Gastroesophageal sphincter (tissue), 4 donors: ENCODE data around the gene SELENOW. TPM values are rescaled to one million over a fixed set of nuclear protein-coding genes. Genes with fewer than 3 reads are reported as not detected.
"Not testable (repeated sequence)": the region's sequence is repeated elsewhere in the genome, so short reads cannot be mapped to it uniquely, and the experiment has no call there.

Experiments
- ATAC-seq: fragments of 150-250 bp; one replicate; pipeline ENCODE4 v1.9.1; 2016; ENCODE audit warnings: mild to moderate bottlenecking, moderate library complexity
- H3K27ac ChIP-seq, 4 donors: fragments of 200-600 bp; sonication (generic) in 3 of 4; 1 replicate in 3 of 4; 2 replicates in 1 of 4; pipeline ENCODE4 v1.5.1; 2016 to 2019
- H3K27me3 ChIP-seq: fragments of 200-600 bp; sonication (generic); one replicate; pipeline ENCODE4 v1.5.1; 2019
- H3K36me3 ChIP-seq, 2 donors: fragments of 200-600 bp; sonication (generic); one replicate each; pipeline ENCODE4 v1.5.1; 2019; ENCODE audit warnings: control low read depth in 1 of 2
- H3K4me1 ChIP-seq, 3 donors: fragments of 200-600 bp; sonication (generic); 1 replicate in 2 of 3; 2 replicates in 1 of 3; pipeline ENCODE4 v1.5.1; 2016 to 2019; ENCODE audit warnings: control low read depth in 2 of 3
- H3K4me3 ChIP-seq, 2 donors: fragments of 200-600 bp; sonication (generic); one replicate each; pipeline ENCODE4 v1.5.1; 2019; ENCODE audit warnings: mild to moderate bottlenecking in 1 of 2, moderate library complexity in 1 of 2
- H3K9me3 ChIP-seq, 3 donors: fragments of 200-600 bp; sonication (generic); one replicate each; pipeline ENCODE4 v1.5.1; 2017 to 2019; ENCODE audit warnings: control low read depth in 2 of 3
- CTCF ChIP-seq, 4 experiments: fragments of 200-600 bp in 2 of 4; fragments of 450-650 bp in 2 of 4; sonication (generic) in 1 of 4; IDR thresholded peaks; one replicate each; pipeline ENCODE4 v1.5.1; 2017 to 2019; ENCODE audit warnings: antibody characterized with exemption in 4 of 4, mild to moderate bottlenecking in 2 of 4, moderate library complexity in 2 of 4
- EP300 ChIP-seq: sonication (generic); formaldehyde crosslinking; IDR thresholded peaks from one replicate; pipeline ENCODE4 v1.6.1; 2017; ENCODE audit warnings: antibody characterized with exemption, mild to moderate bottlenecking
- POLR2A ChIP-seq, 2 donors: fragments of 450-650 bp; IDR thresholded peaks; one replicate each; pipeline ENCODE4 v1.6.1; 2017; ENCODE audit warnings: antibody characterized with exemption in 2 of 2, mild to moderate bottlenecking in 2 of 2, moderate library complexity in 1 of 2
- POLR2AphosphoS5 ChIP-seq: sonication (generic); formaldehyde crosslinking; IDR thresholded peaks from one replicate; pipeline ENCODE4 v1.6.1; 2017; ENCODE audit warnings: antibody characterized with exemption
- WGBS, 2 donors: methylation state at CpG; one replicate each; pipeline ENCODE4 v1.1.5; 2018; ENCODE audit warnings: low coverage in 1 of 2; 5-methylcytosine and 5-hydroxymethylcytosine counted together
- total RNA-seq, 4 donors: library from RNA; depleted of rRNA; stranded (reverse); fragments of >200 nt; gene quantifications; one replicate each; pipeline ENCODE4 v1.1.0, GENCODE V29; 2016

The SELENOW gene
- total RNA-seq, 4 donors from 2014 or later, result 1,196 to 1,646 (median 1,370) TPM

- peaks cover 0 to 99% of the 10 kb centered on the region in 2 donors for H3K36me3 ChIP-seq
- 50 to 55% methylated on average over 2 of the region's 4 CpGs for WGBS, 2 donors
- H3K4me1 ChIP-seq, result peaks cover 0 to 43% (median 10%) of the 10 kb centered on the region in 3 donors
- no peaks in the 10 kb centered on the region for H3K9me3 ChIP-seq
- no peaks in the 10 kb centered on the region for H3K27me3 ChIP-seq
- H3K4me3 ChIP-seq, result no peak overlapping the region
- ATAC-seq, result peak; percentile 13
- TF ChIP-seq POLR2A (IDR thresholded peaks at IDR 0.05) (no peak), CTCF (IDR thresholded peaks at IDR 0.05) (no peak), POLR2AphosphoS5 (no peak), EP300 (no peak)
- H3K27ac ChIP-seq, result peak overlapping the region in 2 of 4 donors; percentile 42 to 57
These were observed 43.4 kb upstream of the SELENOW start for GRCh38 chr19:47735131-47735530.

- no peak for ATAC-seq
- H3K9me3 ChIP-seq, result no peaks in the 10 kb centered on the region
- no peak overlapping the region for H3K4me3 ChIP-seq
- H3K4me1 ChIP-seq, result peaks cover 0 to 38% (median 14%) of the 10 kb centered on the region in 3 donors
- no peaks in the 10 kb centered on the region for H3K27me3 ChIP-seq
- H3K36me3 ChIP-seq, result peaks cover 0 to 61% of the 10 kb centered on the region in 2 donors
- 77 to 83% methylated on average over 10 to 15 of the region's 48 CpGs for whole genome bisulfite sequencing, 2 donors
- TF ChIP-seq CTCF (IDR thresholded peaks at IDR 0.05) (no peak), POLR2A (IDR thresholded peaks at IDR 0.05) (no peak), EP300 (no peak), POLR2AphosphoS5 (no peak)
- peak overlapping the region in 3 of 4 donors; percentile 94 to 98 (median 98) for H3K27ac ChIP-seq
These were observed 37.5 kb upstream of the SELENOW start for GRCh38 chr19:47740866-47741519.

GRCh38 chr19:47741544-47742140, 36.9 kb upstream of the SELENOW start:
- no peak for ATAC-seq
- 61 to 76% methylated on average over 2 to 14 of the region's 15 CpGs for WGBS, 2 donors
- Histone ChIP-seq H3K36me3 (peaks cover 0 to 56% of the 10 kb centered on the region in 2 donors), H3K9me3 (no peaks in the 10 kb centered on the region), H3K27ac (peak overlapping the region; percentile 94 to 98 (median 97)), H3K4me1 (peaks cover 0 to 44% (median 20%) of the 10 kb centered on the region in 3 donors), H3K4me3 (no peak overlapping the region), H3K27me3 (no peaks in the 10 kb centered on the region)
- TF ChIP-seq CTCF (IDR thresholded peaks at IDR 0.05) (no peak), POLR2A (IDR thresholded peaks at IDR 0.05) (no peak), EP300 (no peak), POLR2AphosphoS5 (no peak)

- Histone ChIP-seq H3K27ac (peak overlapping the region; percentile 94 to 98 (median 97)), H3K9me3 (no peaks in the 10 kb centered on the region), H3K27me3 (no peaks in the 10 kb centered on the region), H3K4me3 (peak overlapping the region in 1 of 2 donors; percentile 45), H3K4me1 (peaks cover 0 to 53% (median 25%) of the 10 kb centered on the region in 3 donors), H3K36me3 (peaks cover 0 to 56% of the 10 kb centered on the region in 2 donors)
- ATAC-seq, result no peak
- no peak for TF ChIP-seq POLR2AphosphoS5
- 10% methylated on average over 3 of the region's 13 CpGs; no CpG with 5 or more reads in 1 of the 2 donors for WGBS, 2 donors
These were observed 35.9 kb upstream of the SELENOW start for GRCh38 chr19:47742634-47743033.

- H3K4me3 ChIP-seq, result peak within 1 kb of the TSS; percentile 65 to 67
- peaks cover 0 to 56% of the 10 kb centered on the region in 2 donors for H3K36me3 ChIP-seq
- TF ChIP-seq POLR2A (IDR thresholded peaks at IDR 0.05) (peak; percentile 69 to 80), EP300 (no peak), CTCF (IDR thresholded peaks at IDR 0.05) (peak in 3 of 4 experiments; percentile 23 to 48 (median 30)), POLR2AphosphoS5 (peak; percentile 98)
- WGBS, 2 donors, result 8% methylated on average over 13 to 18 of the region's 53 CpGs
- no peaks in the 10 kb centered on the region for H3K27me3 ChIP-seq
- no peaks in the 10 kb centered on the region for H3K9me3 ChIP-seq
- peak within 1 kb of the TSS; percentile 64 to 98 (median 96) for H3K27ac ChIP-seq
- peak; percentile 66 for ATAC-seq
- H3K4me1 ChIP-seq, result peaks cover 0 to 78% (median 25%) of the 10 kb centered on the region in 3 donors
These were observed 33.2 kb upstream of the SELENOW start, which contains the start of gene NOP53 for GRCh38 chr19:47745010-47745901. NOP53 (plus strand) TSS chr19:47745546; CDS start chr19:47745560, 14 bp downstream.

- H3K9me3 ChIP-seq, ATAC-seq, H3K27me3 ChIP-seq: not testable (repeated sequence)
- H3K36me3 ChIP-seq, result peaks cover 0 to 56% of the 10 kb centered on the region in 2 donors
- H3K27ac ChIP-seq, result peak overlapping the region in 2 of 4 donors; percentile 94 to 98
- H3K4me3 ChIP-seq, result peak overlapping the region; percentile 65 to 67
- H3K4me1 ChIP-seq, result peaks cover 0 to 78% (median 25%) of the 10 kb centered on the region in 3 donors
- 60 to 66% methylated on average over 3 to 17 of the region's 17 CpGs for WGBS, 2 donors
These were observed 32.4 kb upstream of the SELENOW start for GRCh38 chr19:47746129-47746528.
